ENCODE data around the gene PTGR2. TPM values are rescaled to one million over a fixed set of nuclear protein-coding genes. Genes with fewer than 3 reads are reported as not detected.

The PTGR2 gene
- total RNA-seq, 4 donors from 2014 or later: 9.5 to 26.4 (median 17.2) TPM

DNA sequence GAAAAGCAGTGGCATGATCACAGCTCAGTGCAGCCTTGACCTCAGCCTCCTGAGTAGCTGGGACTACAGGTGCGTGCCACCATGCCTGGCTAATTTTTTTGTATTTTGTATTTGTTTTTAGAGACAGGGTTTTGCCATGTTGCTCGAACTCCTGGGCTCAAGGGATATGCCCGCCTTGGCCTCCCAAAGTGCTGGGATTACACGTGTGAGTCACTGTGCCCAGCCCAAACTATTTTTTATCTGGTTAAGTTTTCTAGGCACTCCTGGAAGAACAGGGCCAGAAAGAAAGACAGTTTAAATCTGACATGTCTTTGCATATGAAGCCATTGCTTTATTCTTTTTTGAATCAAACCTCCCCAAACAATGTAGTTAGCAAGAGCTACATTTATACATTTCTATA, 27.5 kb upstream of the PTGR2 start:
- TF ChIP-seq, protein P1, sequence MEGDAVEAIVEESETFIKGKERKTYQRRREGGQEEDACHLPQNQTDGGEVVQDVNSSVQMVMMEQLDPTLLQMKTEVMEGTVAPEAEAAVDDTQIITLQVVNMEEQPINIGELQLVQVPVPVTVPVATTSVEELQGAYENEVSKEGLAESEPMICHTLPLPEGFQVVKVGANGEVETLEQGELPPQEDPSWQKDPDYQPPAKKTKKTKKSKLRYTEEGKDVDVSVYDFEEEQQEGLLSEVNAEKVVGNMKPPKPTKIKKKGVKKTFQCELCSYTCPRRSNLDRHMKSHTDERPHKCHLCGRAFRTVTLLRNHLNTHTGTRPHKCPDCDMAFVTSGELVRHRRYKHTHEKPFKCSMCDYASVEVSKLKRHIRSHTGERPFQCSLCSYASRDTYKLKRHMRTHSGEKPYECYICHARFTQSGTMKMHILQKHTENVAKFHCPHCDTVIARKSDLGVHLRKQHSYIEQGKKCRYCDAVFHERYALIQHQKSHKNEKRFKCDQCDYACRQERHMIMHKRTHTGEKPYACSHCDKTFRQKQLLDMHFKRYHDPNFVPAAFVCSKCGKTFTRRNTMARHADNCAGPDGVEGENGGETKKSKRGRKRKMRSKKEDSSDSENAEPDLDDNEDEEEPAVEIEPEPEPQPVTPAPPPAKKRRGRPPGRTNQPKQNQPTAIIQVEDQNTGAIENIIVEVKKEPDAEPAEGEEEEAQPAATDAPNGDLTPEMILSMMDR (IDR thresholded peaks at IDR 0.05; ENCODE audit: low read depth): no peak

DNA sequence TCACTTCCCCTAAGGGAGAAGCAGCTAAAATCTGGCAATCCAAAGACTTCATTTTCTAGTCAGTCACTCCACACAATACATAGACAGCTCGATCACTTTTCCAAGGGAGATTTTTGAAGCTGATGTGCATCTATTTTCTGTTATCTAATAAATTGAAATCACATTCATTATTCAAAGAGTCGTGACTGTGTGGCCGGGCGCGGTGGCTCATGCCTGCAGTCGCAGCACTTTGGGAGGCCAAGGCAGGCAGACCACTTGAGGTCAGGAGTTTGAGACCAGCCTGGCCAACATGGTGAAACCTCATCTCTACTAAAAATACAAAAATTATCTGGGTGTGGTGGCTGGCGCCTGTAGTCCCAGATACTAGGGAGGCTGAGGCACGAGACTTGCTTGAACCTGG, 27.1 kb upstream of the PTGR2 start:
- TF ChIP-seq, protein P1 (IDR thresholded peaks at IDR 0.05; ENCODE audit: low read depth): no peak

DNA sequence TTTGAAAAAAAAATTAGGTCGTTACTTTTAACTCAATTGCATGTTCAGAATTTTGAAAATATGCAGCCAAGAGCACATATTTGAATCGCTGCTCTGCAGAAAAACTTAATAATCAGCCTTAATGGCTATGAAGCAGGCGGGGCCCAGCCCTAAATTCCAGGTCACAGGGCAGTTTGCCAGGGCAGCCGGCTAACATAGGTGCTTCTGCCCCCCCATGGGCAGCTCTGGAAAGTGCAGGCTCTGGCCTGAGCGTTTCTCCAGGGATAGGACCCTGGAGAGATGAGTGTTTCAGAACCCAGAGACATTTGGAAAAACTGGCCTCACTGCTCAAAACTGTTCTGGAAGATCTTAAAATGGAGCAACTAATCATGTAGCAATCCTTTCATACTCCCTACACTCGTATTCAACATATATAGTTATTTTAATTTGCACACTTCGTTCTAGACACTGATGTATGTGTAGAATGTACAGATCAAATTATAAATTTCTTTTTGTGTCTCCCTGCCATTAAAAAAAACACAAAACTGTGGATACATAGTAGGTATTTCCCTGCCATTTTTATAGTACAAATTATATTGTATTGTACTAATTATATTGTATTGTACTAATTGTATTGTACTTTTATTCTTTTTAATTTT, 26.0 kb upstream of the PTGR2 start:
- TF ChIP-seq, protein P1 (IDR thresholded peaks at IDR 0.05; ENCODE audit: low read depth): no peak

DNA sequence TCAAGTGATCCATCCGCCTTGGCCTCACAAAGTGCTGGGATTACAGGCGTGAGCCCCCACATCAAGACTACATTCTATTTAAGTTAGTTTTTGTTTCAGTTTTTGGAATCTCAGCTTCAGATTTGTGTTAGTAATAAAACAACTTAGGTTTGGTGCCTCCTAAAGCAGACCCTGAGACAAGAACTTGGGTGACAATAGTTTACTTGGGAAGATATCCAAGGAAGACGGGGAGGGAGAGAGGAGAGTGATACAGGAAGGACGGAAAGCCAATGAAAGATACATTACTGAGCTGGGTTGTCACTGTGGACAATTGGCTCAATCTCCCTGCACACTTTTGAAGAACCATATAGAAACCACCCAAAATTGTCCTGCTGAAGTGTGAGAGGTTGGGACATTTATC, 22.6 kb upstream of the PTGR2 start:
- TF ChIP-seq, protein P1 (IDR thresholded peaks at IDR 0.05; ENCODE audit: low read depth): no peak

DNA sequence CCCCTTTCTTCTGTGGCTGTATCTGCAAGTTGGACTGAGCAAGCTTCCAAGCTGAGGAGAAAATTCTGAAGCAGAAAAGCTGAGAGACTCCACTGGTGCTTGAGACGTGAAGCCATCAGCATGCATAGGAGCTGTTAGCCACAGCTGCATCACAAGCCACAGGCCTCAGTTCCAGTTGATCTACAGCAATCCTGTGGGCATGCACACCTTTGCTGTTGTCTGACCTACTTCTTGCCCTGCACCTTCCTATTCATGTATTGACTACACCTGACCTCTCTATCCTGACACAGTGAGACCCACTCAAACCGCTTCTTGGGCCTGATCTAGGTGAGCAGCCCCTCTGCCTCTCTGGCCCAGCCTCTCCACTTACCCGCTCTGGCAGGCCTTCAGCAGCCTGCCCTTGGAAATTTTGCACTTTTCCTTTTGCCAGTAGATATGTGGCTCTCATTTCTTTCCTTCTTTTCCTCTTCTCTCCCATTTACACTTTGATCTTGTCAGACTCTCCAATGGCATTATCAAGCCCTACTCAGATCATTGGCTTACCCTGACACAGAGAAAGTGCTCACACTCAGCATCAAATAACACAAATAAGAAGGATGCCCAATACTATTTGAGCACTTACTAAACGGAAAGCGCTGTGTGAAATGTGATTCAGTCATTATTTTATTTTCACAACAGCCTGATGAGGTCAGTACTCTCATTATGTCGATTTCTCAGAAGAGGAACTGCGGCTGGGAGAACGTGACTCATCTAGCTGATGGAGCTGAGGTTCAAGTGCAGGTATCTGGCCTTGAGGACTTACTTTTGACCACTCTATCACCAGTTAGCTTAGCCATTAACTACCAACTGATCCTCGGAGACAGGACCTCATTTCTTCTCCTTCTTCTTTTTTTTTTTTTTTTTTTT, 21.9 kb upstream of the PTGR2 start:
- TF ChIP-seq, protein P1 (IDR thresholded peaks at IDR 0.05; ENCODE audit: low read depth): no peak

DNA sequence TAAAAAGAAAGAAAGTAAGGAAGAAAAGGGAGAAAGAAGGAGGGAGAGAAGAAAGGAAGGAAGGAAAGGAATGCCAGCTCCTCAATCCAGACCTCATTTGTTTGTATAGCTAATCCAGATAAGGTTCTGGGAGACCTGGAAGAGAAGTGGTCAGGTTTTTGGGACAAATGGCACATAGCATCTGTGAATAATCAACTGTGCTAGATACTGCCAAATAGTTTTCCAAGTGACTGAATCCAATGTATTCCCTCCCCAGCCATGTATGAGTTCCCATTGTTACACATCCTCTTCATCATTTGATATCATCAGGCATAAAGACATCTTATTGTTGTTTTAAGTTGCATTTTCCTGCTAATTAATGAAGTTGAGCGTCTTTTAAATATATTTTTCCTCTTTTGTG, 18.6 kb upstream of the PTGR2 start:
- TF ChIP-seq, protein P1 (IDR thresholded peaks at IDR 0.05; ENCODE audit: low read depth): no peak

DNA sequence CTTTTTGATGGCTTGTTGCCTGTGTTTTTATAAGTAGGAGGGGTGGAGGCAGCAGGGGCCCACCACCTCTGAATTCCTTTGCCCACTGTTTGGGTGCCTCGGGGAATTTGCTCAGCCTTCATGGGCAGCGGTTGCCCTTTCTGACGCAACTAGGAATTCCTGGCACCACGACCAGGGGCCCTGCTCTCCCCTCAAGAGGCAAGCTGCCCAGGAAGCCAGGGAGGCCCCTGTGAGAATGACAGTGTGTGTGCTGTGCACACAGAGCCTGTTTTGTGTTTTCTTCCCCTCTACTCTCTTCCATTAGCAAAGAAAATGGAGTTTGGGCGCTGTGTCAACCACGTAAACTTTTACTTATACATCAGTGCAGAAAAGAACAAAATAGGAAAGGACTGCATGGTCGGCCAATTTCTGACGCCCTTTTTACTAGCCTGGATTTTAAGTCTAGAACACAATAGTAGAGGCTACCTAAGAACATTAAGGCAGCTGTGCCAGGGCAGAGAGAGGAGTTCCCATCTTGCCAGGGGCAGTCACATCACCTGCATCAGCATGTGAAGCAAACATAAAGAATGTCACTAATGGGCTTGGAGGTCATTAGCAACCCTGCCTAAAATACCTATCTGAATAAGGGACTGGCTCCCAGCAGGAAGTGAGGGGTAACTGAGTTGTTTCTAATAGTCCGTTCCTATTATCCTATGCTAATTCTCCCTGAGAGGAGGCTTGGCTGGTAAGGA, 17.9 kb upstream of the PTGR2 start:
- TF ChIP-seq, protein P1 (IDR thresholded peaks at IDR 0.05; ENCODE audit: low read depth): no peak

All from subcutaneous adipose tissue (tissue), 4 donors.